Measurements from ENCODE around the gene AJAP1.

The AJAP1 gene

DNA sequence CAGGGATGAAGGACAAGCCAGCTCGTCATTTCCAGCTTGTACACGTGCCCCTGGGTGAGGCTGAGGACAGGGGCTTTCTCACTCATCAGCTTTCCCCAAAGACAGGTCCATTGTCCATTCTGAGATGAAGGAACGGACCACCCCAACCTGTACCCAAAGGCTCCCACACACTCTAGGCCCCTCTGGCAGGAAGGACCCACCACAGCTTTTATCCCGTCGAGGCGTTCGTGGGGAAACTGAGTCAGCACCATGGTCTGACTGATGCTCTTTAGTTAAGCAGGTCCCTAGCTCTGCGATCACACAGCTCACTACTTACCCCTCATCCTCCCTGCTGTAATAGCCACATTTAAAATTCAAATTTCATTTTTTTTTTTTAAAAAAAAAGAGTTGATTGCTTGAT lies 117.3 kb downstream of the AJAP1 start:
- DNase-seq (ENCODE audit: low read depth) = no peak
- no peak overlapping the region for H3K4me3 ChIP-seq (ENCODE audit: control insufficient read depth, low read depth, low read length)
- TF ChIP-seq, protein P1, sequence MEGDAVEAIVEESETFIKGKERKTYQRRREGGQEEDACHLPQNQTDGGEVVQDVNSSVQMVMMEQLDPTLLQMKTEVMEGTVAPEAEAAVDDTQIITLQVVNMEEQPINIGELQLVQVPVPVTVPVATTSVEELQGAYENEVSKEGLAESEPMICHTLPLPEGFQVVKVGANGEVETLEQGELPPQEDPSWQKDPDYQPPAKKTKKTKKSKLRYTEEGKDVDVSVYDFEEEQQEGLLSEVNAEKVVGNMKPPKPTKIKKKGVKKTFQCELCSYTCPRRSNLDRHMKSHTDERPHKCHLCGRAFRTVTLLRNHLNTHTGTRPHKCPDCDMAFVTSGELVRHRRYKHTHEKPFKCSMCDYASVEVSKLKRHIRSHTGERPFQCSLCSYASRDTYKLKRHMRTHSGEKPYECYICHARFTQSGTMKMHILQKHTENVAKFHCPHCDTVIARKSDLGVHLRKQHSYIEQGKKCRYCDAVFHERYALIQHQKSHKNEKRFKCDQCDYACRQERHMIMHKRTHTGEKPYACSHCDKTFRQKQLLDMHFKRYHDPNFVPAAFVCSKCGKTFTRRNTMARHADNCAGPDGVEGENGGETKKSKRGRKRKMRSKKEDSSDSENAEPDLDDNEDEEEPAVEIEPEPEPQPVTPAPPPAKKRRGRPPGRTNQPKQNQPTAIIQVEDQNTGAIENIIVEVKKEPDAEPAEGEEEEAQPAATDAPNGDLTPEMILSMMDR (conservative IDR thresholded peaks at IDR 0.05; ENCODE audit: control insufficient read depth, insufficient read depth, low read depth, low read length) = no peak

DNA sequence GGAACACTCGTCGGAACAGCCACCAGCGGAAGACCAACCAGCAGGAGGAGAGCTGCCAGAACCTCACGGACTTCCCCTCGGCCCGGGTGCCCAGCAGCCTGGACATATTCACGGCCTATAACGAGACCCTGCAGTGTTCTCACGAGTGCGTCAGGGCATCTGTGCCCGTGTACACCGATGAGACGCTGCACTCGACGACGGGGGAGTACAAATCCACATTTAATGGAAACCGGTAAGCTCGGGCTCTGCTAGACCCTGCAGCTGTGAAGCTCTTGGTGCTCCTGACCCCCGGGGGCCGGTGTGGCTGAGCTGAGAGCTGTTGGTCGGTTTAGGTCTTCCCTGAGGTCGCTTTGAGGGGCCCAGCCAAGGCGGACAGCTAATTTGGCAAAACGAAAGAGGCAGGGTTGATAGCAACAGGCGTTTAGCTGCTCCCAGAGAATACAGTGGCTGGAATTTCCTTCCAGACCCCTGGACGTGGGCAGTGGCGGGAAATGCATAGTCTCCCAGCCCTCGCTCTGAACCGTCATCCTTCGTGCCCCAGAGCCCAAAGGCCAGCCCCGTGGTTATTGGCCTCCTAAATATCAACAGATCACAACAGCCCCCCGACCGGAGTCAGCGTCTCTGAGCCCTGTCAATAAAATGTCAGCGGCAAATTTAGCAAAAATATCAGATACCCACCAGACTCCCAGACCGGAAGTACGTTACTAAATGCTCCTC lies 118.0 kb downstream of the AJAP1 start:
- H3K4me3 ChIP-seq (ENCODE audit: control insufficient read depth, low read depth, low read length) = no peak overlapping the region
- TF ChIP-seq, protein P1 (conservative IDR thresholded peaks at IDR 0.05; ENCODE audit: control insufficient read depth, insufficient read depth, low read depth, low read length) = no peak
- DNase-seq (ENCODE audit: low read depth) = no peak

DNA sequence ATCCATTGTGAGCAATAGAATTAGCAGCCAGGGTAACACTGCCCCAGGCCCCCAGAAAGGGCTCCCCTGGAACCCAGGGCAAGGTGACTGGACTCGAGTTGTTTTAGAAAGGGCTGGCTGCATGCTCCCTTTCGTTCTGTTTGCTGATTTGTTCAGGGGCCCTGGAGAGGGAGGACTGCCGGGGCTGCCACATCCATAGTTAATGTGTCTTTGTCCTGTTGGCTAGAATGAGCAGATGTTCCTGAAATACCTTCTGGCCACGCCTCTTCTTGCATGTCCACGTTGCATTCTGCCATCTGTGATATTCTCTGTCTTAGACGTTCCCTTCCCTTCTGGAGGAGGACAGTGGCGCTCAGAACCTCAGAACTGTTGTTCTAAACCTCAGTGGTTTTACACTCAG lies 118.8 kb downstream of the AJAP1 start:
- DNase-seq (ENCODE audit: low read depth) = no peak
- TF ChIP-seq, protein P1 (conservative IDR thresholded peaks at IDR 0.05; ENCODE audit: control insufficient read depth, insufficient read depth, low read depth, low read length) = no peak
- no peak overlapping the region for H3K4me3 ChIP-seq (ENCODE audit: control insufficient read depth, low read depth, low read length)

DNA sequence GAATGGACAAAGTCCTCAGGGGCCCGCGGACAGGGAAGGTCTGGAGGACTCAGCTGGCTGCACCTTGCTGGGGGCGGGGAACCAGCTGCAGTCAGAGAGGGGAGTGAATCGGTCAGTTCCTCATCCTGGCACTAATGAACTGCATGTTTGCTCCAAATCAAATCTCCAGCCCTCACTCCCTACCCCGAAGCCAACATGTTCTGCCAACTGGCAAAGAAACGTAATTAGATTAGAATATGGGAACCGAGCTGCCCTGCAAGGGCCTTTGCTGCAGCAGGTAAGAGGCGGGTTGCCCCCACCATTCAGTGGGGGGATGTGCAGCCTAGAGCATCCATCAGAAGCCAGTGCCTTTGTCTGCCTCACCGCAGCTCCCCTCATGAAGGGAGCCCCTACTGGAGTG lies 121.1 kb downstream of the AJAP1 start:
- TF ChIP-seq, protein P1 (conservative IDR thresholded peaks at IDR 0.05; ENCODE audit: control insufficient read depth, insufficient read depth, low read depth, low read length) = no peak
- no peak for DNase-seq (ENCODE audit: low read depth)
- no peak overlapping the region for H3K4me3 ChIP-seq (ENCODE audit: control insufficient read depth, low read depth, low read length)

DNA sequence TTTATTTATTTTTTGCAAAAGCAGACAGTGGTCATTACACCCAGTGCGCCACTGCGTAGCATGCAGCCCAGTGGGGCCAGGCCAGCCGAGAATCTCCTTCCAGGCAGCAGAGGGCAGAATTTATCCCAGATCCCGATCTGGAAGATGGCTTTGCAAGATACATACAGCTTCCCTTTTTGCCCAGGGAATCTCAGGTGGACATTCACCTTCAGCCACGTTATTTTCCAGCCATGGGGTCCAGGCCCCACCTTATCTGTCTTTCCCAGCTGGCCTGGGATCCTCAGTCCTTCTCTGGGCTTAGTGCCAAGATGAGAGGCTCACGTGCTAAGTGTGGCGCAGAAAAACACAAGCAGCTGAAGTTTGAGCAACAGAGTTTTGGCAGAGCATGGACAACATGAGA lies 123.6 kb downstream of the AJAP1 start:
- H3K4me3 ChIP-seq (ENCODE audit: control insufficient read depth, low read depth, low read length) = no peak overlapping the region
- DNase-seq (ENCODE audit: low read depth) = no peak
- TF ChIP-seq, protein P1 (conservative IDR thresholded peaks at IDR 0.05; ENCODE audit: control insufficient read depth, insufficient read depth, low read depth, low read length) = no peak

DNA sequence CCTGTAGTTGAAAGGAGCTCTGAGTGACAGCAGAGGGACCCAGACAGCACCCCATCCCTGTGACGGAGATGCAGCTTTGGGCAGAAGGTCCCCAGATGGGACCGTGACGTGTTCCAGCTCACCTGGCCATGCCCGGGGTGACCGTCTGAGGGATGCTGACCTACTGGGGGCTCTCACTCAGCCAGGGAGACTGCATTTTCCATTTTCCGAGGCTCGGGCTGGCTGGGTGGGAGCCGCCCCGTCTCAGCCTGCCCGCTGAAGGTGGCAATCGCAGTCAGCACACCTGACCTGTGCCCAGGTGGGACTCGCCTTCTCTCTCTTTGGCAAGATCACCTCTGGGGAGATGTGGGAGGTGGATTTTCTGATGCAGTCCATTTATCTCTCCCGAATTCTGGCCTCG lies 127.2 kb downstream of the AJAP1 start:
- TF ChIP-seq, protein P1 (conservative IDR thresholded peaks at IDR 0.05; ENCODE audit: control insufficient read depth, insufficient read depth, low read depth, low read length) = no peak
- H3K4me3 ChIP-seq (ENCODE audit: control insufficient read depth, low read depth, low read length) = no peak overlapping the region
- no peak for DNase-seq (ENCODE audit: low read depth)

DNA sequence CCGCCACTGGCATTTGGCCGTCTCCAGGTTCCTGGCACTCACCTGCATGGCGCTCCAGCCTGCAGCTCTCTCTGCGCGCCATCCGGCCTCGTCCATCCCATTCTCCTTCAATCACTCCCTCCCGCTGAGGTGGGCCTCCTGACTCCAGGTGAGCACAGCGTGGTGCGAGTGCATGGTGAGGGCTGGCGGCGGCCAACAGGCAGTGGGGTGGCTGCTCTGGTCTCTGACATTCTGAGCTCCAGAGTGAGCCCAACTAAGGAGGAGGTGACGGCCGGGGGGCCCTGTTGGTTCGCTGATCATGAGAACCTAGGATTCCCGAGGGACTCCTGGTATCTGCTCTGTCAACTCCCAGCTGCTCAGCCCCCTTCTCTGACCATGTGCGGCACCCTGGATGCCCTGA lies 130.4 kb downstream of the AJAP1 start:
- TF ChIP-seq, protein P1 (conservative IDR thresholded peaks at IDR 0.05; ENCODE audit: control insufficient read depth, insufficient read depth, low read depth, low read length) = no peak
- no peak for DNase-seq (ENCODE audit: low read depth)
- no peak overlapping the region for H3K4me3 ChIP-seq (ENCODE audit: control insufficient read depth, low read depth, low read length)

Measured in fibroblast of mammary gland (primary cell).